ENCODE data around the gene DLG2. TPM values are rescaled to one million over a fixed set of nuclear protein-coding genes. Genes with fewer than 3 reads are reported as not detected.

DLG2 gene
- total and polyA plus RNA-seq, 9 donors: 2.5 to 20.7 (median 12.0) TPM

DNA sequence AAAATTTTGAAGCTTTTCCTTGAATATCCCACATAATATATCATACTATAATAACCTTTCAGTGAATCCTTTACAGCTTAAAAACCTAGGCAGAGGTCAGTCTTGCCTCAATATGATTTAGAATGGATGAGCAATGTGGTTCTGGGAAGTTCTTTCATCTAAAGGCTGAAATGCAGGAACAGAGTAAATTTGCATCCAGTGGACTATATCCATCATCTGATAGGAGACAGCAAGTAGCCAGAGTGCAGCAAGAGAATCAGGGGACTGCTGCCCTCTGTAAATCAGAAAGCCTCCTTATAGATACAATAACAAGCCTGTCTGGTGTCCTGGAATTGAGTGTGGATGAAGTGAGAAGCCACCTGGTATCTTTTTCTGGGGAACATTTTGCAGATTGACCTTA, 1592.7 kb downstream of the DLG2 start:
- TF ChIP-seq EP300 (IDR thresholded peaks at IDR 0.05) (no peak), POLR2A (IDR thresholded peaks at IDR 0.05) (no peak)
- TF ChIP-seq, protein P1, sequence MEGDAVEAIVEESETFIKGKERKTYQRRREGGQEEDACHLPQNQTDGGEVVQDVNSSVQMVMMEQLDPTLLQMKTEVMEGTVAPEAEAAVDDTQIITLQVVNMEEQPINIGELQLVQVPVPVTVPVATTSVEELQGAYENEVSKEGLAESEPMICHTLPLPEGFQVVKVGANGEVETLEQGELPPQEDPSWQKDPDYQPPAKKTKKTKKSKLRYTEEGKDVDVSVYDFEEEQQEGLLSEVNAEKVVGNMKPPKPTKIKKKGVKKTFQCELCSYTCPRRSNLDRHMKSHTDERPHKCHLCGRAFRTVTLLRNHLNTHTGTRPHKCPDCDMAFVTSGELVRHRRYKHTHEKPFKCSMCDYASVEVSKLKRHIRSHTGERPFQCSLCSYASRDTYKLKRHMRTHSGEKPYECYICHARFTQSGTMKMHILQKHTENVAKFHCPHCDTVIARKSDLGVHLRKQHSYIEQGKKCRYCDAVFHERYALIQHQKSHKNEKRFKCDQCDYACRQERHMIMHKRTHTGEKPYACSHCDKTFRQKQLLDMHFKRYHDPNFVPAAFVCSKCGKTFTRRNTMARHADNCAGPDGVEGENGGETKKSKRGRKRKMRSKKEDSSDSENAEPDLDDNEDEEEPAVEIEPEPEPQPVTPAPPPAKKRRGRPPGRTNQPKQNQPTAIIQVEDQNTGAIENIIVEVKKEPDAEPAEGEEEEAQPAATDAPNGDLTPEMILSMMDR (IDR thresholded peaks at IDR 0.05): no peak
- intact Hi-C loops (cut with DNase I): no loop called here

GRCh38 chr11:84024266-84024665, 1602.9 kb downstream of the DLG2 start:
- H3K4me1 ChIP-seq (ENCODE audit: insufficient read depth): peaks cover 3% of the 10 kb centered on the region
- no peak overlapping the region for H3K4me3 ChIP-seq
- no peak for DNase-seq
- intact Hi-C loops (cut with DNase I): no loop called here
- H3K27ac ChIP-seq: no peak overlapping the region
- H3K27me3 ChIP-seq: no peaks in the 10 kb centered on the region
- no peaks in the 10 kb centered on the region for H3K36me3 ChIP-seq
- TF ChIP-seq EP300 (IDR thresholded peaks at IDR 0.05) (no peak), POLR2A (IDR thresholded peaks at IDR 0.05) (no peak)
- TF ChIP-seq, protein P1 (IDR thresholded peaks at IDR 0.05): no peak
- 86 to 93% (median 90%) methylated on average over 1 of the region's 1 CpG for WGBS, 3 donors
- H3K9me3 ChIP-seq: no peaks in the 10 kb centered on the region

More for the DNA sequence above, 1592.7 kb downstream of the DLG2 start:
- no peak overlapping the region for H3K4me3 ChIP-seq
- H3K36me3 ChIP-seq: no peaks in the 10 kb centered on the region
- no peak for DNase-seq
- no peak overlapping the region for H3K27ac ChIP-seq
- no peaks in the 10 kb centered on the region for H3K27me3 ChIP-seq
- H3K4me1 ChIP-seq (ENCODE audit: insufficient read depth): no peaks in the 10 kb centered on the region
- no peaks in the 10 kb centered on the region for H3K9me3 ChIP-seq

DNA sequence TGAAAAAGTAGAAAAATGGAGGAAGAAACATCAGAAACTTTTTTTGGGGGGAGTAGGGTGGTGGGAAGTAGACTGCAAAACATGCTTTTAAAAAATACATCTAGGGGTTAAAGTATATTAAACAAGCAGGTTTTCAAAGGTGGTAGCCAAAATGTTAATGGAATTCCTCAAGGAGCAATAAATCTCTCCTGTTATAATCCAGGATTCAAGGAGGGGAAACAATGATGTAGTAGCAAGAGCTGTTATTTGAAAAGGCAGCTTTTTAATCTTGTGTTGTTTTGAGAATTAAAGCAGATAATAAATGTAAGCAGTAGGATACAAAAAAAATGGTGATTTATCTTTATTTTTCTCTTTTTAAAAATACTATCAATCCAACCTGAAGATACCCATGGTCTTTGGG, 1604.4 kb downstream of the DLG2 start:
- intact Hi-C loops (cut with DNase I): no loop called here
- Histone ChIP-seq H3K9me3 (no peaks in the 10 kb centered on the region), H3K27ac (no peak overlapping the region), H3K4me3 (no peak overlapping the region), H3K4me1 (ENCODE audit: insufficient read depth) (peaks cover 3% of the 10 kb centered on the region), H3K27me3 (no peaks in the 10 kb centered on the region), H3K36me3 (no peaks in the 10 kb centered on the region)
- no peak for DNase-seq
- TF ChIP-seq, protein P1 (IDR thresholded peaks at IDR 0.05): no peak
- TF ChIP-seq POLR2A (IDR thresholded peaks at IDR 0.05): no peak
- no peak for TF ChIP-seq EP300 (IDR thresholded peaks at IDR 0.05)

GRCh38 chr11:84022201-84022600, 1604.9 kb downstream of the DLG2 start:
- H3K4me3 ChIP-seq: no peak overlapping the region
- H3K9me3 ChIP-seq: no peaks in the 10 kb centered on the region
- H3K27me3 ChIP-seq: no peaks in the 10 kb centered on the region
- no peak for DNase-seq
- H3K27ac ChIP-seq: no peak overlapping the region
- WGBS, 3 donors: 6 to 15% (median 6%) methylated on average over 1 of the region's 1 CpG
- H3K36me3 ChIP-seq: no peaks in the 10 kb centered on the region
- intact Hi-C loops (cut with DNase I): no loop called here
- peaks cover 3% of the 10 kb centered on the region for H3K4me1 ChIP-seq (ENCODE audit: insufficient read depth)
- TF ChIP-seq EP300 (IDR thresholded peaks at IDR 0.05) (no peak), POLR2A (IDR thresholded peaks at IDR 0.05) (no peak)
- TF ChIP-seq, protein P1 (IDR thresholded peaks at IDR 0.05): no peak

GRCh38 chr11:84021291-84021690, 1605.9 kb downstream of the DLG2 start:
- 46 to 75% (median 75%) methylated on average over 2 of the region's 2 CpGs for WGBS, 3 donors
- Histone ChIP-seq H3K4me1 (ENCODE audit: insufficient read depth) (peaks cover 3% of the 10 kb centered on the region), H3K4me3 (no peak overlapping the region), H3K27ac (no peak overlapping the region), H3K27me3 (no peaks in the 10 kb centered on the region), H3K36me3 (no peaks in the 10 kb centered on the region), H3K9me3 (no peaks in the 10 kb centered on the region)
- DNase-seq: no peak
- no peak for TF ChIP-seq EP300 (IDR thresholded peaks at IDR 0.05)
- TF ChIP-seq, protein P1 (IDR thresholded peaks at IDR 0.05): no peak
- TF ChIP-seq POLR2A (IDR thresholded peaks at IDR 0.05): no peak
- intact Hi-C loops (cut with DNase I): no loop called here

Measured in ovary (tissue), 9 donors.